HEK293T (cell line): ENCODE results near the gene ADCY1.

Source experiments
- ARNT ChIP-seq: fragments of 450-650 bp; IDR thresholded peaks from 2 replicates; pipeline ENCODE4 v1.6.1; 2017; ENCODE audit warnings: mild to moderate bottlenecking
- BHLHE40 ChIP-seq: fragments of 450-650 bp; IDR thresholded peaks from 2 replicates; pipeline ENCODE4 v1.6.1; 2016; ENCODE audit warnings: mild to moderate bottlenecking, moderate library complexity, borderline replicate concordance
- CTBP1 ChIP-seq: fragments of 450-650 bp; IDR thresholded peaks from 2 replicates; pipeline ENCODE4 v1.6.1; 2016; ENCODE audit warnings: borderline replicate concordance
- ELF4 ChIP-seq: fragments of 450-650 bp; IDR thresholded peaks from 2 replicates; pipeline ENCODE4 v1.6.1; 2017; ENCODE audit warnings: antibody characterized with exemption
- FOXA1 ChIP-seq: fragments of 450-650 bp; IDR thresholded peaks from 2 replicates; pipeline ENCODE4 v1.6.1; 2016; ENCODE audit warnings: mild to moderate bottlenecking
- FOXK2 ChIP-seq: fragments of 450-650 bp; IDR thresholded peaks from 2 replicates; pipeline ENCODE4 v1.6.1; 2016; ENCODE audit warnings: mild to moderate bottlenecking
- FOXM1 ChIP-seq: fragments of 450-650 bp; IDR thresholded peaks from 2 replicates; pipeline ENCODE4 v1.6.1; 2017; ENCODE audit warnings: mild to moderate bottlenecking, borderline replicate concordance
- L3MBTL2 ChIP-seq: fragments of 450-650 bp; conservative IDR thresholded peaks from 2 replicates; pipeline ENCODE4 v1.6.1; 2016; ENCODE audit warnings: mild to moderate bottlenecking
- LEF1 ChIP-seq: fragments of 450-650 bp; IDR thresholded peaks from 2 replicates; pipeline ENCODE4 v1.6.1; 2017; ENCODE audit warnings: mild to moderate bottlenecking, borderline replicate concordance
- NFRKB ChIP-seq: fragments of 450-650 bp; IDR thresholded peaks from 2 replicates; pipeline ENCODE4 v1.6.1; 2016; ENCODE audit warnings: mild to moderate bottlenecking, moderate library complexity
- PKNOX1 ChIP-seq: fragments of 450-650 bp; IDR thresholded peaks from 2 replicates; pipeline ENCODE4 v1.6.1; 2016
- SP1 ChIP-seq: fragments of 450-650 bp; IDR thresholded peaks from 2 replicates; pipeline ENCODE4 v1.6.1; 2017
- SUZ12 ChIP-seq: fragments of 450-650 bp; IDR thresholded peaks from 2 replicates; pipeline ENCODE4 v1.6.1; 2016; ENCODE audit warnings: mild to moderate bottlenecking
- ZNF384 ChIP-seq: fragments of 450-650 bp; IDR thresholded peaks from 2 replicates; pipeline ENCODE4 v1.6.1; 2016

DNA sequence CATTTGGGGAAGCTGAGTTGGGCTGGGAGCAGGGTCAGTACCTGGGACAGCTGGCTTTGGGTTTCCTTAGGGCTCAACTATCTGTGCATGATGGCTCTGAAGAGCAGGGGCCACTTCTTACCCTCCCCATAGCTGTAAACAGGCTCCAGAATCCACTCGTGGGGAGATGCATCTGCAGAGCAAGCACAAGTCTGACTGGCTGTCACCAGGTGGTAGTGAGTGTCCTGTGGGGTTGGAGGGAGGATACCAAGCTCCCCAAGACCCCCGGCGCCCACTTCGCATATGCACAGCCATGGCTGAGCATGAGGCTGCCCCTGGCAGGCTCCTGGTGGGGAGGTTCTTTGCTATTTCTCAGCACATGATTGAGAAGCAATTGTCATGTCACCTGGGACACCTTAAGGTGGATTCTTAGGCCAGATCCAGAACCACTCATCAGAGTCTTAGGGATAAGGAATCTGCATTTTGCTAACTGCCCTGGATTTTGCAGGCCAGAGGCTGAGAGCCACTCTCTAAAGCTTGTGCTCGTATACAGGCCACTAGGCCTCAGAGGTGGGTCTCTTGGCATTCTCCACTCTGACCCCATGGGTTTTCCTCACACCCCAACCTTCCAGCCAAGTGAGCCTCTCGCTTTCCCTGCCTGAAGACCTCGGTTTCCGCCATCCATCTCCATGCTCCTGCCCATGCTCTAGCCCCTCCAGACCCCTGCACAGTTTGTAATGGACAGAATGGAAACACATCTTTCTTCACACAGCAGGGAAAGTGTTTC is 53.7 kb downstream of the ADCY1 start:
- TF ChIP-seq FOXM1 (no peak), CTBP1 (no peak), L3MBTL2 (no peak), ZNF384 (no peak), ARNT (no peak), ELF4 (no peak), LEF1 (no peak), NFRKB (no peak), BHLHE40 (no peak), PKNOX1 (no peak), SP1 (no peak), SUZ12 (no peak), FOXA1 (no peak), FOXK2 (no peak)
